Fibroblast of the conjunctiva (primary cell): Measurements from ENCODE around the gene ACOT4.
"Not testable (repeated sequence)": the region's sequence is repeated elsewhere in the genome, so short reads cannot be mapped to it uniquely, and the experiment has no call there.

Experiments used
- DNase-seq: peaks from one replicate; pipeline ENCODE4 v3.0.0-alpha.2; 2010; ENCODE audit warnings: low read depth

The ACOT4 gene

GRCh38 chr14:73591690-73592449, at the start of gene ACOT4:
ACOT4 (plus strand) TSS chr14:73591873; CDS start chr14:73591960, 87 bp downstream.
- DNase-seq: no peak

GRCh38 chr14:73542961-73543360, 48.7 kb upstream of the ACOT4 start:
- DNase-seq: not testable (repeated sequence)

- DNase-seq: not testable (repeated sequence)
Measured at GRCh38 chr14:73545353-73545752, 46.3 kb upstream of the ACOT4 start.

- DNase-seq: not testable (repeated sequence)
Measured at GRCh38 chr14:73549097-73549496, 42.6 kb upstream of the ACOT4 start.

- not testable (repeated sequence) for DNase-seq
Measured at GRCh38 chr14:73549889-73550524, 41.7 kb upstream of the ACOT4 start.

GRCh38 chr14:73553845-73554244, 37.8 kb upstream of the ACOT4 start:
- DNase-seq: no peak

DNA sequence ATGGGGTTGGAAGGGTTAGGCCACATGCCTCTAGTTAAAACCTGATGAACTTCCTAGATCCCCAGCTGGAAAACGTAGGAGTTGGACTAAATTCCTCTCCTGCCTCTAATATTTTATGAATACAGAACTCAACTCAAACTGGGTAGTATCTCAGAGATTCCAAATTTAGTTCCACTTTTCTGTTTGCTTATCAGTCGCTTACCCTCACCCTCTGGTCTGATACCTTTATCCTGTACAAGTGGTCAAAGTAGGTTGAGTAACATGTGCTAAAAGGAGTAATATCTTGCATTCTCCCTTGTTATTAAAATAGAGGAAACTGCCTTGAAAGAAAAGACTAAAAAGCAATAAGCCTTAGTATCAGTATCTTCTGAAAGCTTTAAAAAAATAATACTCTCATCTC, 34.5 kb upstream of the ACOT4 start:
- not testable (repeated sequence) for DNase-seq

DNA sequence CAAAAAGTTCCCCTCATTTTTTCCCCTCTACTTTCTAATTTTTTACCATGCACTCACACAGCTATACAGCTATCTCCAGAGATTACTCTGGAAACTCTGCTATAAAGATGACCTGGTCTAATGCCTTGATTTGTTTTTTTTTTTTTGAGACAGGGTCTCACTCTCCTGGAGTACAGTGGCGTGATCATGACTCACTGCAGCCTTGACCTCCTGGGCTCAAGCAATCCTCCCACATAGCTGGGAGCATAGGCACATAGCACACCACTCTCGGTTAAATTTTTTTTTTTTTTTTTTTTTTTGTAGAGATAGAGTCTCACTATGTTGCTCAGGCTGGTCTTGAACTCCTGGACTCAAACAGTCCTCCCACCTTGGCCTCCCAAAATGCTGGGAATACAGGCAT, 33.4 kb upstream of the ACOT4 start:
- DNase-seq: not testable (repeated sequence)

- DNase-seq: not testable (repeated sequence)
Measured at GRCh38 chr14:73562256-73562655, 29.4 kb upstream of the ACOT4 start.

- not testable (repeated sequence) for DNase-seq
Measured at GRCh38 chr14:73562696-73563095, 29.0 kb upstream of the ACOT4 start.

- DNase-seq: not testable (repeated sequence)
Measured at GRCh38 chr14:73566431-73566830, 25.2 kb upstream of the ACOT4 start.

GRCh38 chr14:73566935-73567334, 24.7 kb upstream of the ACOT4 start:
- not testable (repeated sequence) for DNase-seq

DNA sequence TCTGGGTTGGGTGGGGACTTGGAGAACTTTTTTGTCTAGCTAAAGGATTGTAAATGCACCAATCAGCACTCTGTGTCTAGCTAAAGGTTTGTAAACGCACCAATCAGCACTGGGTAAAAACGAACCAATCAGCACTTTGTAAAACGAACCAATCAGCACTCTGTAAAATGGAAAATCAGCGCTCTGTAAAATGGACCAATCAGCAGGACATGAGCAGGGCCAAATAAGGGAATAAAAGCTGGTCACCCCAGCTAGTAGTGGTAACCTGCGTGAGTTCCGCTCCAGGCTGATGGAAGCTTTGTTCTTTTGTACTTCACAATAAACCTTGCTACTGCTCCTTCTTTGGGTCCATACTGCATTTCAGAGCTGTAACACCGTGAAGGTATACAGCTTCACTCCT, 24.3 kb upstream of the ACOT4 start:
- no peak for DNase-seq

DNA sequence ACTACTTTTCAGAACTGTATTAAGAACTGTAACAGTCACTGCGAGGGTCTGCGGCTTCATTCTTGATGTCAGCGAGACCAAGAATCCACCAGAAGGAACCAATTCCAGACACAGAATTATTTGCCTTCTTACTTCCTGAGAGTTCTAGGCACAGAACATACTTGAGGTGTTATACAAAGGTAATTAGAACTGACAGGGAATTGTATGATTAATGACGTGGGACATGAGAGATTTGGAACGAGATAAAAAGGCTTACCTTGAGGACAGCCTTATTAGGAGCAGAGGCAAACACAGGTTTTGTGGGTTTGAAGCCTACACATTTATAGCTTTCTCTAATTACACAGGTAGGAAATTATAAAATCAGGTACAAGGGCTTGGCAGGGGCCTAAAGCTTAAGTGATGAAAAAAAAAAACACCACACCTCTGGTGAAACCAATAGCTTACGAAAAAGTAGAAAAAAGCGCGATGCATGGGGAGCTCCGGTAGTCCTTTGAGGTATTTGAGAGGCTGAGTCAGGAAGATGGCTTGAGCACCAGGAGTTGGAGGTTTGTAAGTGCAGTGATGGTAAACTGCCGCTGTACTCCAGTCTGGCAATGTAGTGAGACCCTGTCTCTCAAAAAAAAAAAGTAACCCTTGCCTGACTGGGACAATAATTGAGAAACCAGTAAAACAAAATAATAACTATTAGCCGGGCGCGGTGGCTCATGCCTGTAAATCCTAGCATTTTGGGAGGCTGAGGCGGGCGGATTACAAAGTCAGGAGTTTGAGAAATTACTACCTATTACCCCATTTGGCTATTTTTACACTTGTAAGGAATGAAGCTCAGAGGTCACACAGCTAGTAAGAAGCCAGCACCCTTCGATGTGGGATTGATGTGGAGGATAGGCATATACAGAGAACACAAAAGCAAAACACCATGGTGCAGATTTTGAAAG, 23.5 kb upstream of the ACOT4 start:
- no peak for DNase-seq

DNA sequence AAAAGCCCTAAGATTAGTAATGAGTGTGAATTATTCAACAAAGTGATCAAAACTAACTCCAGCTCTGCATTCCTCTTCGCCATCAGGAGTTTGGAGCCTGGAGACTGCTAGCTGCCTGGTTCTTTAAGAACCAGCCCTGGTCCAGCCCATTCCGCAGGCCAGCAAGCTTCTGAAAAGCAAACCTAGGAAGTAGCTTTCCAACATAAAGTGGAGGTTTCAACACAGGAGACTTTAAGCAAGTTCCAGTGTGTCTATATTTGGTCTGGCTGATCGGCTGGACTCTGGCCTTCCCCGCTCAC, 22.8 kb upstream of the ACOT4 start:
- DNase-seq: not testable (repeated sequence)

DNA sequence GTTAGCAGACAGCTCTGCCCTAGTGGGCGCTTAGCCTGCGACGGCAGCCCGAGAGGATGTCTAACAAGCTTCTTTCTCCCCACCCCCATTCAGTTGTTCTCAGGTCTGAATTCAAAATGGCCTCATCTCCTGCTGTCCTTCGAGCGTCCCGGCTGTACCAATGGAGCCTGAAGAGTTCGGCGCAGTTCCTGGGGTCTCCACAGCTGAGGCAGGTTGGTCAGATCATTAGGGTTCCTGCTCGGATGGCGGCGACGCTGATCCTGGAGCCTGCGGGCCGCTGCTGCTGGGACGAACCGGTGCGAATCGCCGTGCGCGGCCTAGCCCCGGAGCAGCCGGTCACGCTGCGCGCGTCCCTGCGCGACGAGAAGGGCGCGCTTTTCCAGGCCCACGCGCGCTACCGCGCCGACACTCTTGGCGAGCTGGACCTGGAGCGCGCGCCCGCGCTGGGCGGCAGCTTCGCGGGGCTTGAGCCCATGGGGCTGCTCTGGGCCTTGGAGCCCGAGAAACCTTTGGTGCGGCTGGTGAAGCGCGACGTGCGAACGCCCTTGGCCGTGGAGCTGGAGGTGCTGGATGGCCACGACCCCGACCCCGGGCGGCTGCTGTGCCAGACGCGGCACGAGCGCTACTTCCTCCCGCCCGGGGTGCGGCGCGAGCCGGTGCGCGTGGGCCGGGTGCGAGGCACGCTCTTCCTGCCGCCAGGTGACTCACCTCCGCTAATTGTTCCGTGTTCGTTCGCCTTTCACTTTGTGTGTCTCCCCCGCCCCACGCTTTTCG, 22.3 kb upstream of the ACOT4 start, which contains the start of gene ACOT2:
ACOT2 (plus strand) TSS at position 29 of the 774 bp plus-strand sequence; CDS start at position 57, 28 bp downstream.
- DNase-seq: peak; percentile 90

DNA sequence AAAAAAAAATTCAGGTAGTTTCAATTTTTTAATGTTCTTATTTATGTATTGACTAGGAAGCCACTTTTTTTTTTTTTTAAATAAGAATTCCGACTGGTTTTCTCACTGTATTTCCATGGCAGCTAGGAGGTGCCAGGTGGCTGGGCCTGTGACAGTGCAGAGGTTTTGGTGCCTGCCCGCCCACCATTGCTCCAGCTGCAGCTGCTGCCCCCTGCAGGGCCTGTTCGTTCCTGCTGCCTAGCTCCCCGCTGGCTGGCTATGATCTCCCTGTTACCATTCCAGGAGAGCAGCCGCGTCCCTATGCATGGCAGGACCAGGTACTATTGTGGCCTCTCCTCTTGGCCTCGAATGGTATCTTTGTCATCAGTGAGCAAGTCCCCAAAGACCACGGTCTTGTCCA, 20.8 kb upstream of the ACOT4 start:
- not testable (repeated sequence) for DNase-seq

GRCh38 chr14:73573034-73573433, 18.6 kb upstream of the ACOT4 start:
- not testable (repeated sequence) for DNase-seq

- DNase-seq: not testable (repeated sequence)
Measured at GRCh38 chr14:73573740-73574139, 17.9 kb upstream of the ACOT4 start.

DNA sequence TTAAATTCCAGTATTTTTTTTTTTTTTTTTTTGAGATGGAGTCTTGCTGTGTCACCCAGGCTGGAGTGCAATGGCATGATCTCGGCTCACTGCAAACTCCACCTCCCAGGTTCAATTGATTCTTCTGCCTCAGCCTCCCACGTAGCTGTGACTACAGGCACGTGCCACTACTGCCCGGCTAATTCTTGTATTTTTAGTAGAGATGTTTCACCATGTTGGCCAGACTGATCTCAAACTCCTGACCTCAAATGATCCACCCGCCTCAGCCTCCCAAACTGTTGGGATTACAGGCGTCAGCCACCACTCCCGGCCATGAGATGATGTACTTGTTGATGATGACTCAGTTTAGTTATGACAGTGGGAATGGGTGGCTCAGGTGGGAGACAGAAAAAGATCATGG, 17.4 kb upstream of the ACOT4 start:
- DNase-seq: not testable (repeated sequence)

- DNase-seq: no peak
Measured at GRCh38 chr14:73576391-73576790, 15.3 kb upstream of the ACOT4 start.

- not testable (repeated sequence) for DNase-seq
Measured at GRCh38 chr14:73577214-73577613, 14.5 kb upstream of the ACOT4 start.
